Upper lobe of left lung (tissue), 4 donors: ENCODE results near the gene CRLF3.

ENCODE experiments used
- CTCF ChIP-seq, 6 experiments: fragments of 450-650 bp in 4 of 6; fragments of 200-600 bp in 2 of 6; sonication (generic) in 2 of 6; IDR thresholded peaks; one replicate each; pipeline ENCODE4 v1.5.1; 2016 to 2019; ENCODE audit warnings: antibody characterized with exemption in 6 of 6
- EP300 ChIP-seq, 4 donors: sonication (generic); formaldehyde crosslinking; IDR thresholded peaks; one replicate each; pipeline ENCODE4 v1.5.1; 2017; ENCODE audit warnings: antibody characterized with exemption in 4 of 4, control low read depth in 2 of 4
- POLR2A ChIP-seq, 4 donors: fragments of 450-650 bp; IDR thresholded peaks; one replicate each; pipeline ENCODE4 v1.5.1; 2016 to 2017; ENCODE audit warnings: antibody characterized with exemption in 4 of 4, mild to moderate bottlenecking in 2 of 4
- POLR2AphosphoS5 ChIP-seq, 2 donors: sonication (generic); formaldehyde crosslinking; IDR thresholded peaks; one replicate each; pipeline ENCODE4 v1.5.1; 2017; ENCODE audit warnings: antibody characterized with exemption in 2 of 2

DNA sequence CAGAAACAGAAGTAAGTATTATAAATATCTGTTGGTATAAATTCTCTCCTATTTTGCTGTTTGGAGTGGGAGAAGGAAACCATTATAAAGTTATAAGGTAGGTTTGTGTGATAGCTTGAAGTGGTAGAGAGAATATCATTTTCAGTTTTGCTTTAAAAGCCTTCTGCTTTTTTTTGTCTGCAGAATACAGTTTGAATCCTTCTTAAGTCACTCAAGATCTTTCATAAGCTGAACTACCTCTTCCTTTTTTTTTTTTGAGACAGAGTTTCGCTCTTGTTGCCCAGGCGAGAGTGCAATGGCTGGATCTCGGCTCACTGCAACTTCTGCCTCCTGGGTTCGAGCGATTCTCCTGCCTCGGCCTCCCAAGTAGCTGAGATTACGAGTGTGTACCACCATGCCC, 16.3 kb upstream of the CRLF3 start:
- TF ChIP-seq CTCF (IDR thresholded peaks at IDR 0.05), result no peak
- TF ChIP-seq POLR2AphosphoS5 (IDR thresholded peaks at IDR 0.05), result no peak
- no peak for TF ChIP-seq EP300 (IDR thresholded peaks at IDR 0.05)
- TF ChIP-seq POLR2A (IDR thresholded peaks at IDR 0.05), result no peak
